Kidney (tissue), 14 donors: ENCODE measurements around the gene WDR70. TPM values are rescaled to one million over a fixed set of nuclear protein-coding genes. Genes with fewer than 3 reads are reported as not detected.
"Not testable (repeated sequence)": the region's sequence is repeated elsewhere in the genome, so short reads cannot be mapped to it uniquely, and the experiment has no call there.

Source experiments
- DNase-seq, 5 donors: peaks; one replicate each; pipeline ENCODE4 v3.0.0-alpha.2; 2013 to 2020
- FAIRE-seq: peaks from 2 replicates; lab custom pipeline; 2012; peaks lifted over from hg19 to GRCh38; lab: Jason Lieb, UNC
- H3K27ac ChIP-seq, 2 donors: one replicate each; pipeline ENCODE4 v1.7.0; 2013; ENCODE audit warnings: low read depth in 2 of 2, low read length in 2 of 2, inconsistent platforms in 1 of 2
- H3K27me3 ChIP-seq: one replicate; pipeline ENCODE4 v1.7.1; 2013; ENCODE audit warnings: low read length, inconsistent platforms; ENCODE audit not compliant: control insufficient read depth, insufficient read depth
- H3K36me3 ChIP-seq, 3 donors: one replicate each; pipeline versions ENCODE4 v1.7.0 to v1.7.1; 2013; ENCODE audit warnings: low read length in 3 of 3, control low read depth in 1 of 3, inconsistent platforms in 1 of 3; ENCODE audit not compliant: insufficient read depth in 3 of 3, control insufficient read depth in 2 of 3
- H3K4me1 ChIP-seq, 3 donors: one replicate each; pipeline versions ENCODE4 v1.7.0 to v1.7.1; 2013; ENCODE audit warnings: low read length in 3 of 3, inconsistent platforms in 1 of 3, low read depth in 1 of 3; ENCODE audit not compliant: control insufficient read depth in 2 of 3, insufficient read depth in 2 of 3
- H3K4me3 ChIP-seq, 3 donors: one replicate each; pipeline versions ENCODE4 v1.7.0 to v1.8.1; 2013; ENCODE audit warnings: low read length in 3 of 3, control low read depth in 1 of 3, inconsistent platforms in 1 of 3
- H3K9ac ChIP-seq, 3 donors: one replicate each; pipeline versions ENCODE4 v1.7.0 to v1.7.1; 2013; ENCODE audit warnings: low read length in 3 of 3, control low read depth in 1 of 3, inconsistent platforms in 1 of 3
- H3K9me3 ChIP-seq, 3 donors: one replicate each; pipeline versions ENCODE4 v1.7.0 to v1.7.1; 2013; ENCODE audit warnings: low read length in 3 of 3, control low read depth in 1 of 3, inconsistent platforms in 1 of 3; ENCODE audit not compliant: control insufficient read depth in 2 of 3, insufficient read depth in 1 of 3
- CTCF ChIP-seq: IDR thresholded peaks from 3 replicates; pipeline ENCODE4 v1.5.1; 2012; ENCODE audit warnings: mild to moderate bottlenecking, moderate library complexity, borderline replicate concordance; ENCODE audit not compliant: insufficient read depth; ENCODE audit errors: extremely low read depth
- intact Hi-C: fragments of 100-400 bp; cut with DNase I; formaldehyde crosslinking; loops from one replicate; pipeline ENCODE4 v1.11.1; 2022
- polyA plus RNA-seq: library from polyadenylated mRNA; stranded (reverse); fragments of 350-450 nt; fragmentation: Illumina TruSeq; extraction: RNeasy Lipid Tissue Mini Kit (QIAGEN cat#74804); gene quantifications from one replicate; pipeline ENCODE4 v1.2.3, GENCODE V29; 2014; ENCODE audit warnings: low read depth, low replicate concordance; ENCODE audit not compliant: insufficient read depth
- total RNA-seq: library from RNA; stranded (reverse); fragmentation: NEBNext Ultra II Directional; extraction: Animal tissue kit (Norgen Biotek cat#: 25700); gene quantifications from one replicate; pipeline ENCODE4 v1.2.1, GENCODE V29; 2021
- donor health status: control.
- donor health status: control.
- donor health status: control.
- donor health status: control.
- donor health status: control.
- donor health status: DM: yes; HTN: yes; CAD: no.
- donor health status: Normal renal cell carcinoma (clear cell type).

WDR70 gene
- total and polyA plus RNA-seq, 2 donors from 2014 or later, result 27.2 to 32.3 TPM

- Histone ChIP-seq H3K27ac (no peak overlapping the region), H3K9ac (no peak overlapping the region), H3K27me3 (no peaks in the 10 kb centered on the region), H3K4me1 (no peaks in the 10 kb centered on the region), H3K4me3 (no peak overlapping the region), H3K36me3 (peaks cover 0 to 18% (median 0%) of the 10 kb centered on the region in 3 donors), H3K9me3 (no peaks in the 10 kb centered on the region)
- no peak for TF ChIP-seq CTCF
- FAIRE-seq (no peak), DNase-seq (no peak)
- intact Hi-C loops, result no loop called here
Measured at GRCh38 chr5:37391591-37391990, 12.5 kb downstream of the WDR70 start.

GRCh38 chr5:37396352-37396751 lies 17.2 kb downstream of the WDR70 start:
- Histone ChIP-seq H3K36me3 (peaks cover 0 to 25% (median 3%) of the 10 kb centered on the region in 3 donors), H3K4me1 (no peaks in the 10 kb centered on the region), H3K27ac (no peak overlapping the region), H3K9ac (no peak overlapping the region), H3K27me3 (no peaks in the 10 kb centered on the region), H3K4me3 (no peak overlapping the region), H3K9me3 (no peaks in the 10 kb centered on the region)
- FAIRE-seq (no peak), DNase-seq (no peak)
- intact Hi-C loops, result no loop called here
- TF ChIP-seq CTCF, result no peak

- no peak overlapping the region for H3K27ac ChIP-seq
- no peak for TF ChIP-seq CTCF
- peaks cover 0 to 13% (median 3%) of the 10 kb centered on the region in 3 donors for H3K36me3 ChIP-seq
- no peaks in the 10 kb centered on the region for H3K4me1 ChIP-seq
- no peak overlapping the region for H3K9ac ChIP-seq
- DNase-seq (no peak), FAIRE-seq (no peak)
- intact Hi-C loops, result no loop called here
- no peak overlapping the region for H3K4me3 ChIP-seq
- no peaks in the 10 kb centered on the region for H3K9me3 ChIP-seq
- H3K27me3 ChIP-seq, result no peaks in the 10 kb centered on the region
Measured at GRCh38 chr5:37400501-37400900, 21.4 kb downstream of the WDR70 start.

- TF ChIP-seq CTCF, result no peak
- no peak for FAIRE-seq
- no peak for DNase-seq
- Histone ChIP-seq H3K36me3 (no peaks in the 10 kb centered on the region), H3K4me1 (no peaks in the 10 kb centered on the region), H3K9ac (no peak overlapping the region), H3K9me3 (no peaks in the 10 kb centered on the region), H3K27me3 (no peaks in the 10 kb centered on the region), H3K27ac (no peak overlapping the region), H3K4me3 (no peak overlapping the region)
- intact Hi-C loops, result no loop called here
Measured at GRCh38 chr5:37412515-37412914, 33.4 kb downstream of the WDR70 start.

- H3K4me3 ChIP-seq, H3K9me3 ChIP-seq, H3K4me1 ChIP-seq, H3K36me3 ChIP-seq, H3K27me3 ChIP-seq, DNase-seq, H3K27ac ChIP-seq, H3K9ac ChIP-seq, intact Hi-C loops, FAIRE-seq: not testable (repeated sequence)
Measured at GRCh38 chr5:37415456-37415855, 36.3 kb downstream of the WDR70 start.
